ENCODE data around the gene WDR62. TPM values are rescaled to one million over a fixed set of nuclear protein-coding genes. Genes with fewer than 3 reads are reported as not detected.

Gene WDR62
- total RNA-seq, 2 donors from 2014 or later, result 23.5 to 34.4 TPM

DNA sequence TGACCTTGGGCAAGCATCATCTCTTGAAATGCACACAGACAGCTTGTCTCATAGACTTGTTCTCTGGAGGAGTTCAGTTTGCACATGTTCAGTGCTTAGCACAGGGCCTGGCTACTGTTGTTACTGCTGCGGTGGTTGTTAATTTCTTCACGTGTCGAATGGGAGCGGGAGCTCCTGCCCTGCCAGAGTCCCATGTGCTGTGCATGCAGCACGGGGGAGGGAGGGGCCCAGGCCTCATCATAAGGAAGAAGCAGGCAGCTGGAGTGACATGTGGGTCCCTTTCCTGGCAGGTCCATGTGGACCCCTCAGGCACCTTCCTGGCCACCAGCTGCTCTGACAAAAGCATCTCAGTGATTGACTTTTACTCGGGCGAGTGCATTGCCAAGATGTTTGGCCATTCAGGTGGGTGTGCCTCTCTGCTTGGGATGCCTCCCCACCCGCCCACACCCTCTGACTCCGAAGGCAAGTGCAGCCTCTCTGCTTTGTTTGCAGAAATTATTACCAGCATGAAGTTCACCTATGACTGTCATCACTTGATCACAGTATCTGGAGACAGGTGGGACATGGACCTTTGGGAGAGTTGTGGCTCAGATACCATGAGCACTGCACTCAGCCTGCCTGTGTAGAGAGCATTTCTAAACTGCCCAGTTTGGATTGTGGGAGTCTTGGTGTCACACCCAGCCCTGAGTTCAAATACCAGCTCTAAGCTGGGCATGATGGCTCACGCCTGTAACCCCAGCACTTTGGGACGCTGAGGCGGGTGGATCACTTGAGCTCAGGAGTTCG lies 36.4 kb downstream of the WDR62 start:
- peaks cover 55% of the 10 kb centered on the region for H3K36me3 ChIP-seq (ENCODE audit: control insufficient read depth, insufficient read depth, low read length)
- H3K4me3 Mint-ChIP-seq, result no peak overlapping the region
- no peaks in the 10 kb centered on the region for H3K4me1 ChIP-seq (ENCODE audit: control insufficient read depth, insufficient read depth, low read length)
- H3K27ac Mint-ChIP-seq, result no peak overlapping the region
- H3K27ac ChIP-seq (ENCODE audit: low read depth, low read length), result no peak overlapping the region
- peaks cover 53% of the 10 kb centered on the region for H3K36me3 Mint-ChIP-seq (ENCODE audit: low read depth)
- H3K27me3 ChIP-seq (ENCODE audit: control insufficient read depth, insufficient read depth, low read length, poor library complexity, severe bottlenecking), result no peaks in the 10 kb centered on the region
- no peaks in the 10 kb centered on the region for H3K9me3 Mint-ChIP-seq
- no peaks in the 10 kb centered on the region for H3K4me1 Mint-ChIP-seq
- TF ChIP-seq, protein P1, sequence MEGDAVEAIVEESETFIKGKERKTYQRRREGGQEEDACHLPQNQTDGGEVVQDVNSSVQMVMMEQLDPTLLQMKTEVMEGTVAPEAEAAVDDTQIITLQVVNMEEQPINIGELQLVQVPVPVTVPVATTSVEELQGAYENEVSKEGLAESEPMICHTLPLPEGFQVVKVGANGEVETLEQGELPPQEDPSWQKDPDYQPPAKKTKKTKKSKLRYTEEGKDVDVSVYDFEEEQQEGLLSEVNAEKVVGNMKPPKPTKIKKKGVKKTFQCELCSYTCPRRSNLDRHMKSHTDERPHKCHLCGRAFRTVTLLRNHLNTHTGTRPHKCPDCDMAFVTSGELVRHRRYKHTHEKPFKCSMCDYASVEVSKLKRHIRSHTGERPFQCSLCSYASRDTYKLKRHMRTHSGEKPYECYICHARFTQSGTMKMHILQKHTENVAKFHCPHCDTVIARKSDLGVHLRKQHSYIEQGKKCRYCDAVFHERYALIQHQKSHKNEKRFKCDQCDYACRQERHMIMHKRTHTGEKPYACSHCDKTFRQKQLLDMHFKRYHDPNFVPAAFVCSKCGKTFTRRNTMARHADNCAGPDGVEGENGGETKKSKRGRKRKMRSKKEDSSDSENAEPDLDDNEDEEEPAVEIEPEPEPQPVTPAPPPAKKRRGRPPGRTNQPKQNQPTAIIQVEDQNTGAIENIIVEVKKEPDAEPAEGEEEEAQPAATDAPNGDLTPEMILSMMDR (conservative IDR thresholded peaks at IDR 0.05), result no peak
- H3K9me3 ChIP-seq (ENCODE audit: control insufficient read depth, low read length), result no peaks in the 10 kb centered on the region
- no peak for DNase-seq
- no peak overlapping the region for H3K9ac ChIP-seq (ENCODE audit: extremely low read depth, low read length, poor library complexity, severe bottlenecking)
- no peaks in the 10 kb centered on the region for H3K27me3 Mint-ChIP-seq (ENCODE audit: insufficient read depth)
- H3K4me3 ChIP-seq (ENCODE audit: low read length), result no peak overlapping the region
- 85 to 86% methylated on average over 11 to 12 of the region's 13 CpGs for WGBS, 2 experiments (ENCODE audit: insufficient coverage in 1 of 2, insufficient read length in 1 of 2)

- H3K27me3 Mint-ChIP-seq (ENCODE audit: insufficient read depth), result no peaks in the 10 kb centered on the region
- Histone ChIP-seq H3K27me3 (ENCODE audit: control insufficient read depth, insufficient read depth, low read length, poor library complexity, severe bottlenecking) (no peaks in the 10 kb centered on the region), H3K4me1 (ENCODE audit: control insufficient read depth, insufficient read depth, low read length) (no peaks in the 10 kb centered on the region), H3K36me3 (ENCODE audit: control insufficient read depth, insufficient read depth, low read length) (peaks cover 62% of the 10 kb centered on the region), H3K9me3 (ENCODE audit: control insufficient read depth, low read length) (no peaks in the 10 kb centered on the region), H3K4me3 (ENCODE audit: low read length) (no peak overlapping the region), H3K9ac (ENCODE audit: extremely low read depth, low read length, poor library complexity, severe bottlenecking) (no peak overlapping the region), H3K27ac (ENCODE audit: low read depth, low read length) (no peak overlapping the region)
- TF ChIP-seq, protein P1 (conservative IDR thresholded peaks at IDR 0.05), result no peak
- peaks cover 52% of the 10 kb centered on the region for H3K36me3 Mint-ChIP-seq (ENCODE audit: low read depth)
- WGBS, 2 experiments (ENCODE audit: insufficient coverage in 1 of 2, insufficient read length in 1 of 2), result 88 to 97% methylated on average over 6 to 7 of the region's 7 CpGs
- no peak overlapping the region for H3K27ac Mint-ChIP-seq
- H3K9me3 Mint-ChIP-seq, result no peaks in the 10 kb centered on the region
- no peak overlapping the region for H3K4me3 Mint-ChIP-seq
- H3K4me1 Mint-ChIP-seq, result no peaks in the 10 kb centered on the region
- DNase-seq, result no peak
Observed at GRCh38 chr19:36092566-36092965, 37.9 kb downstream of the WDR62 start.

- Histone ChIP-seq H3K9me3 (ENCODE audit: control insufficient read depth, low read length) (no peaks in the 10 kb centered on the region), H3K9ac (ENCODE audit: extremely low read depth, low read length, poor library complexity, severe bottlenecking) (no peak overlapping the region), H3K27me3 (ENCODE audit: control insufficient read depth, insufficient read depth, low read length, poor library complexity, severe bottlenecking) (no peaks in the 10 kb centered on the region), H3K36me3 (ENCODE audit: control insufficient read depth, insufficient read depth, low read length) (peaks cover 57% of the 10 kb centered on the region), H3K27ac (ENCODE audit: low read depth, low read length) (no peak overlapping the region), H3K4me3 (ENCODE audit: low read length) (no peak overlapping the region), H3K4me1 (ENCODE audit: control insufficient read depth, insufficient read depth, low read length) (no peaks in the 10 kb centered on the region)
- Mint-ChIP-seq H3K4me1 (no peaks in the 10 kb centered on the region), H3K27me3 (ENCODE audit: insufficient read depth) (no peaks in the 10 kb centered on the region), H3K9me3 (no peaks in the 10 kb centered on the region), H3K27ac (no peak overlapping the region), H3K4me3 (no peak overlapping the region), H3K36me3 (ENCODE audit: low read depth) (peaks cover 50% of the 10 kb centered on the region)
- no peak for DNase-seq
- 84 to 100% methylated on average over 2 to 4 of the region's 5 CpGs for WGBS, 2 experiments (ENCODE audit: insufficient coverage in 1 of 2, insufficient read length in 1 of 2)
- TF ChIP-seq, protein P1 (conservative IDR thresholded peaks at IDR 0.05), result no peak
Observed at GRCh38 chr19:36093146-36093662, 38.5 kb downstream of the WDR62 start.
